Gastrocnemius medialis (tissue), 4 donors: ENCODE results near the gene DHRSX. TPM values are rescaled to one million over a fixed set of nuclear protein-coding genes. Genes with fewer than 3 reads are reported as not detected.
A peak's percentile ranks its signal among the peaks of the same experiment; 100 is the strongest.
"Not testable (repeated sequence)": the region's sequence is repeated elsewhere in the genome, so short reads cannot be mapped to it uniquely, and the experiment has no call there.

ENCODE experiments used
- ATAC-seq, 2 donors: fragments of 150-250 bp; one replicate each; pipeline ENCODE4 v1.9.1; 2016
- DNase-seq, 2 donors: peaks; one replicate each; pipeline ENCODE4 v3.0.0-alpha.2; 2019
- H3K27ac ChIP-seq, 4 donors: fragments of 200-600 bp; sonication (generic); 1 replicate in 1 of 4; 2 replicates in 3 of 4; pipeline ENCODE4 v1.5.1; 2016 to 2018; ENCODE audit warnings: mild to moderate bottlenecking in 2 of 4, moderate library complexity in 1 of 4
- H3K27me3 ChIP-seq, 3 donors: fragments of 200-600 bp; sonication (generic) in 2 of 3; 1 replicate in 1 of 3; 2 replicates in 2 of 3; pipeline versions ENCODE4 v1.5.1 to v1.6.0; 2016 to 2019; ENCODE audit warnings: mild to moderate bottlenecking in 1 of 3, moderate library complexity in 1 of 3
- H3K36me3 ChIP-seq, 2 donors: fragments of 200-600 bp; sonication (generic) in 1 of 2; one replicate each; pipeline ENCODE4 v1.5.1; 2017 to 2018
- H3K4me1 ChIP-seq, 2 donors: fragments of 200-600 bp; sonication (generic) in 1 of 2; one replicate each; pipeline ENCODE4 v1.5.1; 2016 to 2017; ENCODE audit warnings: mild to moderate bottlenecking in 2 of 2
- H3K4me3 ChIP-seq, 4 donors: fragments of 200-600 bp; sonication (generic) in 3 of 4; 1 replicate in 1 of 4; 2 replicates in 3 of 4; pipeline ENCODE4 v1.5.1; 2016 to 2019; ENCODE audit warnings: mild to moderate bottlenecking in 2 of 4
- H3K9me3 ChIP-seq, 3 donors: fragments of 200-600 bp; sonication (generic) in 2 of 3; 1 replicate in 1 of 3; 2 replicates in 2 of 3; pipeline ENCODE4 v1.5.1; 2016 to 2019
- CTCF ChIP-seq, 5 experiments: fragments of 450-650 bp in 3 of 5; fragments of 200-600 bp in 2 of 5; sonication (generic) in 2 of 5; IDR thresholded peaks in 4 of 5; conservative IDR thresholded peaks in 1 of 5; 1 replicate in 4 of 5; 2 replicates in 1 of 5; pipeline ENCODE4 v1.5.1; 2016 to 2019; ENCODE audit warnings: antibody characterized with exemption in 5 of 5, mild to moderate bottlenecking in 3 of 5, moderate library complexity in 3 of 5
- POLR2A ChIP-seq, 2 donors: fragments of 450-650 bp; IDR thresholded peaks; one replicate each; pipeline ENCODE4 v1.6.1; 2017; ENCODE audit warnings: antibody characterized with exemption in 2 of 2, mild to moderate bottlenecking in 2 of 2, moderate library complexity in 2 of 2
- in situ Hi-C, 4 donors: fragments of 200-750 bp; cut with MboI; loops; one replicate each; pipeline versions ENCODE4 v1.15.0 to v1.8.0; 2017; ENCODE audit warnings: low sequenced_read_pairs in 4 of 4
- intact Hi-C: fragments of 100-400 bp; cut with DNase I; formaldehyde crosslinking; loops from one replicate; pipeline ENCODE4 v1.15.1; 2023; ENCODE audit warnings: low total_unique reads
- total RNA-seq, 4 donors: library from RNA; depleted of rRNA; stranded (reverse); fragments of >200 nt; gene quantifications; one replicate each; pipeline versions ENCODE4 v1.1.0 to v1.2.3, GENCODE V29; 2016

Gene DHRSX
- total RNA-seq, 4 donors from 2014 or later = 9.8 to 31.1 (median 13.6) TPM

DNA sequence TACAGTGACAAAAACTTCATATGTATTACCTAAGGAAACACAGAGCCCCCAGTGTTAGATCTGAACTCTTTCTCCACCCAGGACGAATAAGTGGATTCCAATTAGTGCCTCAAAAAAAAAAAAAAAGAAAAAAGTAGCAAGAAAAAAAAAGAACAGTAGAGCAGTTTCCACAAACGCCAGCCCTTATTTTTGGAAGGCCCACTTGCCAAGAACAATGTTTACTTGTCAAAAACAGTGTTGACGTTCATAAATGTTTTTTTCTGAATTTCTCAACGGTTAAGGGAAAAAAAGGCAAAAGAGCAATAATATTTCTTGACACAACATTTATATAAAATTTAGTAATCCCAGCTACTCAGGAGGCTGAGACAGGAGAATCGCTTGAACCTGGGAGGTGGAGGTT, 38.7 kb downstream of the DHRSX start:
- H3K4me1 ChIP-seq = no peaks in the 10 kb centered on the region
- ATAC-seq = no peak
- no peak for TF ChIP-seq CTCF (IDR thresholded peaks at IDR 0.05 in 4 of 5, conservative IDR thresholded peaks at IDR 0.05 in 1 of 5)
- TF ChIP-seq POLR2A (IDR thresholded peaks at IDR 0.05) = no peak
- no peaks in the 10 kb centered on the region for H3K27me3 ChIP-seq
- intact Hi-C loops = no loop called here
- in situ Hi-C loops = no loop called here
- no peak overlapping the region for H3K4me3 ChIP-seq
- no peak overlapping the region for H3K27ac ChIP-seq
- no peaks in the 10 kb centered on the region for H3K36me3 ChIP-seq
- no peak for DNase-seq
- H3K9me3 ChIP-seq = no peaks in the 10 kb centered on the region

DNA sequence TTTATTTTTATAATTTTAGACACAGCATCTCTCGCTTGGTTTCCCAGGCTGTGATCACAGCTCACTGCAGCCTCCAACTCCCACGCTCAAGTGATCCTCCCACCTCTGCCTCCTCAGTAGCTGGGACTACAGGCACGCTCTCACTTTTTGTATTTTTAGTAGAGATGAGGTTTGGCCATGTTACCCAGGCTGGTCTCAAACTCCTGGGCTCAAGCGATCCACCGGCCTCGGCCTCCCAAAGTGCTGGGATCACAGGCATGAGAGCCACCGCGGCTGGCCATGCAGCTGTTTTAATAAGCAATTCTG, 39.1 kb downstream of the DHRSX start:
- H3K9me3 ChIP-seq = no peaks in the 10 kb centered on the region
- peak overlapping the region in 1 of 4 donors; percentile 27 for H3K27ac ChIP-seq
- intact Hi-C loops = no loop called here

GRCh38 chrX:2460821-2461710, 39.7 kb downstream of the DHRSX start:
- H3K27ac ChIP-seq, in situ Hi-C loops, H3K4me1 ChIP-seq, H3K4me3 ChIP-seq, H3K27me3 ChIP-seq, DNase-seq, H3K9me3 ChIP-seq, H3K36me3 ChIP-seq, intact Hi-C loops: not testable (repeated sequence)
- ATAC-seq = peak; percentile 13 to 27

More for the DNA sequence above, 39.1 kb downstream of the DHRSX start:
- no peak for DNase-seq
- Histone ChIP-seq H3K27me3 (no peaks in the 10 kb centered on the region), H3K36me3 (no peaks in the 10 kb centered on the region), H3K4me1 (no peaks in the 10 kb centered on the region), H3K4me3 (no peak overlapping the region)
- TF ChIP-seq POLR2A (IDR thresholded peaks at IDR 0.05) = no peak
- no peak for TF ChIP-seq CTCF (IDR thresholded peaks at IDR 0.05 in 4 of 5, conservative IDR thresholded peaks at IDR 0.05 in 1 of 5)
- in situ Hi-C loops = no loop called here
- no peak for ATAC-seq

DNA sequence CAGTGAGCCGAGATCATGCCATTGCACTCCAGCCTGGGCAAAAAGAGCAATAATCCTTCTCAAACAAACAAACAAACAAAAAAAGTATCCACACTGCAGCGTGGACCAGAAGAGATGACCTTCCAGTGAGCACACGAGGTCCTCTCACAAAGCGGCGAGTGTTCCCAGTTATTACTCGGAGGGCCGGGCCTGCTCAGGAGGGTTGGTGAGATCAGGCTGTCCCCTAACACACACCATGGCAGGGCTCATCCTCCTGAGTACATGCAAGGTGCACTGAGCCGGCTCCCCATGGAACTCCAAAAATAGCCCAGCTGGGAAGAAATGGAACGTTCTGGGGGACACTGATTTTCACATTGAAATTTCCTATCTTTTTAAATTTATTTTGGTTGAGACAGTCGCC, 40.7 kb downstream of the DHRSX start:
- H3K36me3 ChIP-seq, H3K4me1 ChIP-seq, in situ Hi-C loops, H3K27me3 ChIP-seq, DNase-seq, H3K4me3 ChIP-seq, intact Hi-C loops, H3K27ac ChIP-seq, ATAC-seq, H3K9me3 ChIP-seq: not testable (repeated sequence)

DNA sequence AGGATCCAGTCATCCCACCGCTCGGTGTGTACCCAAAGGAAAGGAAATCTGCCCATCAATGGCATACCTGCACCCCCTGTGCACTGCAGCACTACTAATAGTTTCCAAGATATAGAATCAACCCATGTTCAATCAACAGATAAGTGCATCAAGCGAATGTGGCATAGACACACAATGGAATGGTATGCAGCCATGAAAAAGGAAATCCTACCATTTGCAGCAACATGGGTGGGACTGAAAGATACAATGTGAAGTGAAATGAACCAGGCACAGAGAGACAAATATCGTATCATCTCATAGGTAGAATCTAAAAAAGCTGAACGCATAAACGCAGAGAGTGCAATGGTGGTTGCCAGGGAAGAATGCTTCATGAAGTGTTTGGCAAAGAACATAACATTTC, 42.5 kb downstream of the DHRSX start:
- Histone ChIP-seq H3K27ac (no peak overlapping the region), H3K9me3 (no peaks in the 10 kb centered on the region), H3K4me1 (no peaks in the 10 kb centered on the region), H3K4me3 (no peak overlapping the region), H3K27me3 (no peaks in the 10 kb centered on the region), H3K36me3 (no peaks in the 10 kb centered on the region)
- intact Hi-C loops (no loop called here), in situ Hi-C loops (no loop called here)
- TF ChIP-seq POLR2A (IDR thresholded peaks at IDR 0.05) (no peak), CTCF (IDR thresholded peaks at IDR 0.05 in 4 of 5, conservative IDR thresholded peaks at IDR 0.05 in 1 of 5) (no peak)
- ATAC-seq (no peak), DNase-seq (no peak)
